IPS-20b (cell line): ENCODE measurements around the gene CHST11.

Experiments used
- H3K27ac ChIP-seq: one replicate; pipeline ENCODE4 v1.5.1; 2013; ENCODE audit warnings: low read length
- H3K27me3 ChIP-seq: 2 replicates; pipeline ENCODE4 v1.6.1; 2013; ENCODE audit warnings: mild to moderate bottlenecking, low read length, inconsistent platforms; ENCODE audit not compliant: insufficient read depth
- H3K36me3 ChIP-seq: 2 replicates; pipeline ENCODE4 v1.6.1; 2013; ENCODE audit warnings: low read depth, mild to moderate bottlenecking, inconsistent platforms, low read length, moderate library complexity; ENCODE audit not compliant: insufficient read depth
- H3K4me1 ChIP-seq: 2 replicates; pipeline ENCODE4 v1.6.1; 2013; ENCODE audit warnings: mild to moderate bottlenecking, control low read depth, inconsistent platforms, low read length, moderate library complexity; ENCODE audit not compliant: insufficient read depth
- H3K4me3 ChIP-seq: 2 replicates; pipeline ENCODE4 v1.5.1; 2013; ENCODE audit warnings: mild to moderate bottlenecking, low read length, inconsistent platforms
- H3K9ac ChIP-seq: 2 replicates; pipeline ENCODE4 v1.6.1; 2013; ENCODE audit warnings: low read depth, mild to moderate bottlenecking, inconsistent platforms, low read length, moderate library complexity
- H3K9me3 ChIP-seq: 2 replicates; pipeline ENCODE4 v1.6.1; 2013; ENCODE audit warnings: mild to moderate bottlenecking, low read depth, low read length, inconsistent platforms; ENCODE audit not compliant: insufficient read depth

The CHST11 gene

DNA sequence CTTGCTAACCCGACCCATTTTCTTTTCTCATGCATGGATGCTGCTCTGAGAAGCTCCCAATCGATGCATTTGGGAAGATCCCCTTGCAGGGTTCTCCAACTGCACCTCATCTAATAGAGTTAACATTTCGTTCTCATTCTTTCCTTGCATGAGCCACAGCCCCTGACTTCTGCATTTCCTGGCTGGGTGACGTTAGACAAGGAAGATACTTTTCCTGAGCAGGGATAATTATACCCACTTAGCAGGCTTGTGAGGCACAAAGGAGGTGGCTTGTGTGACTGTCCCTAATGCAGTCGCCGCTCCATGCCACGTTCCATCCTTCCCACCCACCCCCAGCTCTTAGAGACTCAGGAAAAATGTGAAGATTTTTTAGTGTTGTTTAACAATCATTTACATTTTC lies 195.1 kb downstream of the CHST11 start:
- H3K27me3 ChIP-seq = no peaks in the 10 kb centered on the region
- no peak overlapping the region for H3K9ac ChIP-seq
- no peak overlapping the region for H3K4me3 ChIP-seq
- no peaks in the 10 kb centered on the region; the same call in 1 of the 2 replicates for H3K36me3 ChIP-seq
- no peaks in the 10 kb centered on the region; the same call in 1 of the 2 replicates for H3K9me3 ChIP-seq
- H3K4me1 ChIP-seq = peaks cover 11% of the 10 kb centered on the region; the same call in 1 of the 2 replicates
- H3K27ac ChIP-seq = no peak overlapping the region

DNA sequence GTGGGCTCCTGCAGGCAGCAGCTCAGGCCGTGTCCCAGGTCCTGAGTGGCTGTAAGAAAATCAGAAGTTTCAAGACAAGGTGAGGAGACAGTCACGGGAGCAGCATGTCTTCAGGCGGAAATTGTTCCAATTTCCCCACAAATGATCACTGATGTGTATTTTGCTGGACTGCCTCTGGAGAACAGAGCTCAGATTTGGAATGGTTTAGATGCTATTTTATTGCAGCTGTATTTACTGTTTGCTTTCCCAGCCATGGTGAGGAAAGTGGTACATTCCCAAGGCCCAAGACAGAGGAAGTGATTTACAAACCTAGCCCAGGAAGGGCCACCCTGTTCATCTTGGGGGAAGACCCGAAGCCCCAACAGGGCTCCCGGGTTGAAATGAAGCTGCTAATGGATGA lies 195.6 kb downstream of the CHST11 start:
- H3K4me1 ChIP-seq = peaks cover 12% of the 10 kb centered on the region; the same call in 1 of the 2 replicates
- H3K36me3 ChIP-seq = no peaks in the 10 kb centered on the region
- H3K9ac ChIP-seq = no peak overlapping the region
- H3K27me3 ChIP-seq = no peaks in the 10 kb centered on the region
- no peak overlapping the region for H3K27ac ChIP-seq
- H3K4me3 ChIP-seq = no peak overlapping the region
- no peaks in the 10 kb centered on the region for H3K9me3 ChIP-seq

DNA sequence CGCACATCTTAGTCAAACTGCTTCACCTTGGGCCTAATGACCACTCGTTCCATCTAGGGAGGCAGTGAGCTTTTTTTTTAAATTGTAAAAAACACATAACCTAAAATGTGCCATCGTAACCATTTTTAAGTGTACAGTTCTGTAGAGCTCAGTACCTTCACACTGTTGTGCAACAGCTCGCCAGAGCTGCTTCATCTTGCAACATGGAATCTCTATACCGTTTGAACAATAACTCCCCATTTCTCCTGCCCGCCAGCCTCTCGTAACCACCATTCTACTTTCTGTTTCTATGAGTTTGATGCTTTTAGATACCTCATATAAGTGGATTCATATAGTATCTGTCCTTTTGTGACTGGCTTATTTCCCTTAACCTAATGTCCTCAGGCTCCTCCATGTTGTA lies 196.2 kb downstream of the CHST11 start:
- H3K27ac ChIP-seq = no peak overlapping the region
- no peak overlapping the region for H3K4me3 ChIP-seq
- H3K9ac ChIP-seq = no peak overlapping the region
- no peaks in the 10 kb centered on the region for H3K9me3 ChIP-seq
- no peaks in the 10 kb centered on the region for H3K36me3 ChIP-seq
- no peaks in the 10 kb centered on the region for H3K27me3 ChIP-seq
- H3K4me1 ChIP-seq = peaks cover 12% of the 10 kb centered on the region; the same call in 1 of the 2 replicates

DNA sequence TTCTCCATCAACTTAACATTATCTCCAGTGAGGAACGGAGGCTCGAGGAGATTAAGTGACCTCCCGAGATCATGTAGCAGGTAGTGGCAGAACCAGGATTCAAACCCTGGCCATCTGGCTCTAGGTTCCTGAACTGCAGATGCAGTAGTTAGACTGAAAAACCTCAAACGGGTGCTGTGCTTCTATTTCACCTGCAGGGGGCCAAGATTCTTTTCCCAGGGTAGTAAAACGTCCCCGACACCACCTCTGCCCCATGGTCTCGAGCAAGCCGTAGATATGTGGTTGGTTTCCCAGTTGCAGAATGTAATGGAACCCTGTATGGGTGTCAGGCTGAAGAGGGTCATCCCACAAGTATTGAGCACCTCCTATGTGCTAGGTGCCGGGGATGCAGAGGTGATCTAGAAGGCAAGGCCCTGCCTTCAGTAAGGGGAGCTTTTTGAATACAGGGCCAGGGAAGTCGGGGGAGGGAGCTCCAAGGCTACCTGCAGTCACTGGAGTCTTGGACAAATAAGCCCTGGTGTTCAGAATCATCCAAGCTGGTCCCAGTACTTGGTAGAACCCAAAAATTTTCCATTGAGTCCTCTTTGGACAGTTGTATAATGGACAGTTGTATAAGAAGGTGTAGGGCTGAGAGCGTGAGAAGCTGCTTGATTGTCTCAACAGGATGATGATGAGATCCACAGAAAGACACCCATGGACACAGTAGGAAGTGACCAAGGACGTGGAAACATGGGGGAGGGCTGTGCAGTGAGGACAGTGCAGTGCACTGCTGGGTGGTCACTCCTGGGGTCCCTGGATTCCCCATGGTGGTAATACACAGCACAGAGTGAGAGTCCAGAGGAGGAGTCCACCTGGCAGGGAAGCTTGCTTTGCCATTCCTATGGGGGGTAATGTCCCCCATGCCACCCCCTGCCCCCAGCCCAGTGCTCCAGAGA lies 197.2 kb downstream of the CHST11 start:
- Histone ChIP-seq H3K9ac (no peak overlapping the region), H3K4me3 (no peak overlapping the region), H3K36me3 (no peaks in the 10 kb centered on the region), H3K4me1 (peaks cover 12% of the 10 kb centered on the region; the same call in 1 of the 2 replicates), H3K27ac (no peak overlapping the region), H3K27me3 (no peaks in the 10 kb centered on the region), H3K9me3 (no peaks in the 10 kb centered on the region)

DNA sequence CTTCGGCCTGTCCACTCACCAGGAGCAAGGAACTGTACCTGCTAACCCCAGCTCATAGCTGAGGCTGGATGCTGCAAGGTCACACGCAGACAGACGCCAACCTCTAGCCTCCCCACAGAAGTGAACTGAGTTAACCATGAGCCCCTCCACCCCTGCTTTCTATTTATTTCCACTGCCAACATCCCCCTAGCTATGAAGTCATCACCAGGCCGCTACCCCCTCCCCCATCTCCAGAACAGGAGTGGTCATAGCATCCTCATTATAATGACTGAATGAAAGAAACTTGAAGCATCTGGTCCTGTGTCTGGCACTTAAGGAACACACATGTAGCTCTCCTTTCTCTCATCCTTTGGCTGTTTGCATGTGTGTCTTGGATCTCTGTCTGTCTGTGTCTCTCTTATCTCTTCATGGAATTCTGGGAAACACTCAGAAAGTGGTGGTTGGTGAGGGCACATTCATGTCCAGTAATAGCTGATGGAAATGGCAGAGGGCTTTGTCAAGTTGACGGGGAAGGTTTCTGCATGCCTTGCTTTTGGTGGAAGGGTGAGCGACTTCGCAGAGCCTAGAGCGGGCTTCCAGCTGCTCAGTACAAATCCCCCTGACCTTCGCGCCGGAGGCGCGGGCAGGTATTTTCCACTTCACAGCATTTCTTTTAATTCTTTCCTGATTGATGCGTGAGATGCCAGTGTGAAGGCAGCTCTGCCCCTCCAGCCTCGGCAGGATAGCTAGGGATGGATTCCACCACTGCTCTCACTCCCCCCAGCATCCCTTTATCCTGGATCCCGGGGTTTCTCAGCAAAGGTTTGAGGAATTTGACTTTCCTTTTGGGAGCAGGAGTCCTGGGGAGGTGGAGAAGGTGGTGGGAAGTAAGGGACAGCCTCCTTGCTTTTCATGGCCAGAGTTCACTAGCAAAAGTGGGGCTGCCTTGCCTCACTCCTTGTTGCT lies 198.2 kb downstream of the CHST11 start:
- H3K9ac ChIP-seq = no peak overlapping the region
- no peak overlapping the region for H3K4me3 ChIP-seq
- no peaks in the 10 kb centered on the region for H3K27me3 ChIP-seq
- no peaks in the 10 kb centered on the region for H3K9me3 ChIP-seq
- no peaks in the 10 kb centered on the region for H3K36me3 ChIP-seq
- no peak overlapping the region for H3K27ac ChIP-seq
- H3K4me1 ChIP-seq = peaks cover 12% of the 10 kb centered on the region; the same call in 1 of the 2 replicates

DNA sequence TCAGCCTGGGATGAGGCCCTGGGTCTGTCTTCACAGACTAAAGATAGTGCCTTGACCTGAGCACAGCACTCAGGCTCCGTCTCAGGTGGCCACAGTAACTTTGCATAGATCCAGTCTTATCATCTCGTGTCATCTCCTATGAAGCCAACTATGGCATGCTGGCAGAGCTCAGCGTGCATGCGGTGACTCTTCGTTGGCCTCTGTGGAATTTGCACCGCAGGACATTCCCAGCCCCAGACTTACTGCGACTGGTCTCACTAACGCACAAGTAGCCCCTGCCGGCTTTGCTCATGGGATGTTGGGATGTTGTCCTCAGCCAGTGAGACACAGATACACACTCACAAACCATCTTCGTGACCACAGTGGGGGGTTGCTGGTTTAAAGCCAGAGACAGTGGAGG lies 199.6 kb downstream of the CHST11 start:
- Histone ChIP-seq H3K27ac (no peak overlapping the region), H3K36me3 (no peaks in the 10 kb centered on the region), H3K9ac (no peak overlapping the region), H3K4me3 (no peak overlapping the region), H3K4me1 (peaks cover 12% of the 10 kb centered on the region; the same call in 1 of the 2 replicates), H3K27me3 (no peaks in the 10 kb centered on the region), H3K9me3 (no peaks in the 10 kb centered on the region)

DNA sequence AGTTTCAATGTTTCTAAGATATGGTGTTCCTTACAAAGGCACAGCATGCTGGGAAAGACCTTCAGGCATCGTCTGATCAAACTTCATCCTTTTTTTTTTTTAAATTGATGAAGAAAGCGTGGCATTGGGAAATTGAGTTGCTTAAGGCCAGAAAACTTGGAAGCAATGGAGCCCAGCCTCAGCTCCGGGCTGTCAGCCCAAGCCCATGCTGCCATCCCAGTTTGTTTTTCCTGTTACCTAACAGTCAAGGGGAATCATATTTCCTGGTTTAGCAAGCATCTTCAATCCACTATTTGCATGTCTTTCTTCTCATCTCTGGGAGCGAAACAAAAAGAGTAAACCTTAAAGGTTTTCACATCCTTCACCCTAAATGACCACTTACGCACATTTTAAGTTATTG lies 200.2 kb downstream of the CHST11 start:
- Histone ChIP-seq H3K36me3 (no peaks in the 10 kb centered on the region), H3K4me1 (peaks cover 12% of the 10 kb centered on the region; the same call in 1 of the 2 replicates), H3K9ac (no peak overlapping the region), H3K27ac (no peak overlapping the region), H3K9me3 (no peaks in the 10 kb centered on the region), H3K4me3 (no peak overlapping the region), H3K27me3 (no peaks in the 10 kb centered on the region)

DNA sequence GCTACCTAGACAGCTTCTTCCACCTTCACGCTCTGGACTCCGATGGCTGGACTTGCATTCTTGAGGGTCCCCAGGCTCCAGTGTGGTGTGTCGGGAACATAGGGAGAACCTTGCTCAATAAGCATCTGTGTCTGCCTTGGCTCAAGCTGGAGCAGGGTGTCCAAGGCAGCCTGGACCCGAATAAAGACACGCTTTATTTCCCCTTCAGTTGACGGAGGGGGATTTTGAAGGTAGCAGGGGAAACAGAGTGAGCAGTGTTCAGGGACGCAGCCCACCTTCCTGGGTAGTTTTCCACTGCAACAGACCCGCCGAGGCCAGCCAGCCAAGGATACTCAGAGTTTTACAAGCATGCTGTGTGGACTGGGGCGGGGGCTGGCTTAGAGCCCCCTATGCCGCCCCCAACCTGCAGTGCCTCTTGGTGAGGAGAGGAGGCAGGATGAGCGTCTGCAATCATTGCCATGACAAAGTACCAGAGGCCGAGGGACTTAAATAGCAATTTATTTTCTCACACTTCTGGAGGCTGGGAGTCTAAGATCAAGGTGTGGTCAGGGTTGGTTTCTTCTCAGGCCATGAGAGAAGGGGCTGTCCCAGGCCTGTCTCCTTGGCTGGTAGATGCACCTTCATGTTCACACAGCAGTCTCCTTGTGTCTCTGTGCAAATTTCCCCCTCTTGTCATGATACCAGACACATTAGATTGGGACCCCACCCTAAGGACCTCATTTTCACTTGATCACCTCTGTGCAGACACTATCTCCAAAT lies 201.2 kb downstream of the CHST11 start:
- H3K4me1 ChIP-seq = peaks cover 12% of the 10 kb centered on the region; the same call in 1 of the 2 replicates
- H3K4me3 ChIP-seq = no peak overlapping the region
- H3K36me3 ChIP-seq = no peaks in the 10 kb centered on the region
- H3K27ac ChIP-seq = no peak overlapping the region
- H3K9ac ChIP-seq = no peak overlapping the region
- no peaks in the 10 kb centered on the region for H3K9me3 ChIP-seq
- H3K27me3 ChIP-seq = no peaks in the 10 kb centered on the region

DNA sequence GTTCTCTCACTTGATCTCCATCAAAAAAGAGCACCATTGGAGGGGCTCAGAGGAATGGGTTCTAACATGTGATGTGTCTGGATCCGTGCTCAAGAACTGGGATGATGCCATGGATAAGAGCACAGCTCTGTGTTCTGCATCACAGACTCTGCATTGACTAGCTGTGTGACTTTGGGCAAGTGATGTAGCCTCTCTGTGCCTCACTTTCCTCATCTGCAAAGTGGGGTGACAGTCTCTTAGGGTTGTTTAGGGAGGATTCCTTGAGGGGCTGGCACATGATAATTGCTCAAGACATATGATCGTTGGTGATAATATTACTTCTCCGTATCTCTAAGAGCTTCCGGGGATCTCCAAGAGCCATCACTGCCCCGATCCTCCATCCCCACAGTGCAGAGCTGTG lies 202.3 kb downstream of the CHST11 start:
- H3K4me1 ChIP-seq = peaks cover 12% of the 10 kb centered on the region; the same call in 1 of the 2 replicates
- H3K36me3 ChIP-seq = no peaks in the 10 kb centered on the region
- H3K27ac ChIP-seq = no peak overlapping the region
- H3K9me3 ChIP-seq = no peaks in the 10 kb centered on the region
- no peaks in the 10 kb centered on the region for H3K27me3 ChIP-seq
- H3K9ac ChIP-seq = no peak overlapping the region
- no peak overlapping the region for H3K4me3 ChIP-seq

DNA sequence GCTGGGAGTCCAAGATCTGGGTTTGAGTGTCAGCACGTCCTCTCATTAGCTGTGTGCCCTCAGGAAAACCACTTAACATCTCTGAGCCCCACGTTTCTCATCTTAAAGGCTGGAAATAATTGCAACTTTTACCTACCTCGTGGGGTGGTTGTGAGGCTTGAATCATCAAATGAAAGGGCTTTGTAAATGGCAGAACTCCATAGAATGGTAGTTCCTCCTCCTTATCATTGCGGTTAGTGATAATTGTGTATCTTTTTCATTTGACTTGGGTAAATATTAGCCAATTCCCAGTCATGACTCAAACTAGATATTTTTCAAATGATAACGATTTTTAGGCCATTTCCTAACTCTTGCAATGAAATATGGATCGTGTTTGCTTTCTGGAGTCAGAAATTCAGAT lies 205.5 kb downstream of the CHST11 start:
- no peaks in the 10 kb centered on the region for H3K36me3 ChIP-seq
- H3K27me3 ChIP-seq = no peaks in the 10 kb centered on the region
- no peak overlapping the region for H3K4me3 ChIP-seq
- no peak overlapping the region for H3K27ac ChIP-seq
- H3K4me1 ChIP-seq = no peaks in the 10 kb centered on the region; the same call in 1 of the 2 replicates
- no peak overlapping the region for H3K9ac ChIP-seq
- no peaks in the 10 kb centered on the region for H3K9me3 ChIP-seq

DNA sequence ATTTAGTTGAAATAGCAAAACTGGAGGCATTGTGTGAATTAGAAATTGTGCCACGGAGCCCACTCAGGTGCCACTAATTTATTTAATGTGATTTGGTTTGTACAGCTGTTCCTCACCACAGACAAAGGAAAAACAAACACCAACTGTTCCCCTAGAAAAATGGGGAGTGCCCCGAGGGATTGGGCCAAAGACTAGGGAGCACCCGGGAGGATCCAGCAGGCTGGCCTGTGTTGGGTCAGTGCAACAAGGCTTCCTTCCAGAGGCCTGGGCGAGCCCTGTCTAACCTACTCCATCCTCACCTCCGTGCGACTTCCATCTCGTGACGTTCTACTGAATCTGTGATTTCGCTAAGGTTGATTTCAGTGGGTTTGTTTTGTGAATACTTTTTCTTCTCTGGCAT lies 206.2 kb downstream of the CHST11 start:
- no peaks in the 10 kb centered on the region for H3K9me3 ChIP-seq
- H3K4me1 ChIP-seq = no peaks in the 10 kb centered on the region
- no peaks in the 10 kb centered on the region for H3K36me3 ChIP-seq
- H3K27me3 ChIP-seq = no peaks in the 10 kb centered on the region
- H3K9ac ChIP-seq = no peak overlapping the region
- H3K4me3 ChIP-seq = no peak overlapping the region
- H3K27ac ChIP-seq = no peak overlapping the region
